HepG2 (cell line): ENCODE measurements around the gene CEP104. TPM values are rescaled to one million over a fixed set of nuclear protein-coding genes. Genes with fewer than 3 reads are reported as not detected.

Experiments used
- ATF4 ChIP-seq, 2 experiments: fragments of 450-650 bp in 1 of 2; sonication (generic) in 1 of 2; formaldehyde crosslinking; IDR thresholded peaks; 2 replicates each; pipeline versions ENCODE4 v1.5.0 to v1.8.0; 2020 to 2022; ENCODE audit warnings: mild to moderate bottlenecking in 1 of 2, missing genetic modification reagents in 1 of 2
- CENPT ChIP-seq: sonication (generic); formaldehyde crosslinking; IDR thresholded peaks from 2 replicates; pipeline ENCODE4 v1.8.0; 2022; ENCODE audit warnings: low read depth, mild to moderate bottlenecking, moderate library complexity, missing genetic modification reagents
- CERS6 ChIP-seq: sonication (generic); formaldehyde crosslinking; IDR thresholded peaks from 2 replicates; pipeline ENCODE4 v1.5.0; 2020; ENCODE audit warnings: missing genetic modification reagents
- ETV5 ChIP-seq: IDR thresholded peaks from 2 replicates; pipeline ENCODE4 v1.6.1; 2018; ENCODE audit warnings: missing biosample characterization, missing genetic modification reagents, inconsistent platforms, borderline replicate concordance
- FOXP1 ChIP-seq, 2 experiments: fragments of 450-650 bp in 1 of 2; IDR thresholded peaks; 2 replicates each; pipeline ENCODE4 v1.6.1; 2017 to 2018; ENCODE audit warnings: antibody characterized with exemption in 1 of 2
- KAT7 ChIP-seq: IDR thresholded peaks from 2 replicates; pipeline ENCODE4 v1.6.1; 2018; ENCODE audit warnings: borderline replicate concordance, missing compliant biosample characterization
- KDM2A ChIP-seq: sonication (generic); formaldehyde crosslinking; IDR thresholded peaks from 2 replicates; pipeline ENCODE4 v1.4.0; 2020; ENCODE audit warnings: low read depth, missing genetic modification reagents, borderline replicate concordance
- KDM6A ChIP-seq: IDR thresholded peaks from 2 replicates; pipeline ENCODE4 v1.6.1; 2016; ENCODE audit warnings: low read depth
- MBNL3 ChIP-seq: fragments of 250-450 bp; sonication (Bioruptor Pico); conservative IDR thresholded peaks from 2 replicates; pipeline ENCODE4 v1.8.0; 2022; ENCODE audit warnings: mild to moderate bottlenecking, inconsistent platforms
- PLRG1 ChIP-seq: fragments of 450-650 bp; conservative IDR thresholded peaks from 2 replicates; pipeline ENCODE4 v1.6.1; 2016
- POLR2AphosphoS2 ChIP-seq: IDR thresholded peaks from 2 replicates; pipeline ENCODE4 v1.6.1; 2011; ENCODE audit warnings: low read depth, low read length, improper control_type of control experiment
- POLR2AphosphoS5 ChIP-seq: IDR thresholded peaks from 2 replicates; pipeline ENCODE4 v1.6.1; 2012; ENCODE audit warnings: low read depth, low read length
- POLR2G ChIP-seq: fragments of 200-400 bp; formaldehyde crosslinking; IDR thresholded peaks from 2 replicates; pipeline ENCODE4 v1.6.1; 2018; ENCODE audit warnings: mild to moderate bottlenecking, low read depth, low read length, moderate library complexity
- REST ChIP-seq, 2 experiments: IDR thresholded peaks; 2 replicates each; pipeline ENCODE4 v1.6.1; 2011 to 2012; ENCODE audit warnings: low read length in 2 of 2, borderline replicate concordance in 1 of 2, low read depth in 1 of 2, mild to moderate bottlenecking in 1 of 2, moderate library complexity in 1 of 2
- TBL1XR1 ChIP-seq: fragments of 150-350 bp; IDR thresholded peaks from 2 replicates; pipeline ENCODE4 v1.6.1; 2014; ENCODE audit warnings: borderline replicate concordance, low read length; ENCODE audit not compliant: partially characterized antibody
- TBP ChIP-seq: sonication (generic); formaldehyde crosslinking; IDR thresholded peaks from 2 replicates; pipeline ENCODE4 v1.5.0; 2020; ENCODE audit warnings: missing genetic modification reagents
- ZBTB1 ChIP-seq: sonication (generic); formaldehyde crosslinking; IDR thresholded peaks from 2 replicates; pipeline ENCODE4 v1.4.0; 2020; ENCODE audit warnings: missing genetic modification reagents, borderline replicate concordance
- ZEB1 ChIP-seq: IDR thresholded peaks from 2 replicates; pipeline ENCODE4 v1.6.1; 2012; ENCODE audit warnings: mild to moderate bottlenecking, low read depth, inconsistent platforms; ENCODE audit not compliant: insufficient replicate concordance
- ZNF124 ChIP-seq: sonication (generic); formaldehyde crosslinking; IDR thresholded peaks from 2 replicates; pipeline ENCODE4 v1.4.0; 2020; ENCODE audit warnings: missing genetic modification reagents
- ZNF180 ChIP-seq: sonication (generic); formaldehyde crosslinking; IDR thresholded peaks from 2 replicates; pipeline ENCODE4 v1.4.0; 2020; ENCODE audit warnings: low read depth, missing genetic modification reagents, borderline replicate concordance
- ZNF362 ChIP-seq: sonication (generic); formaldehyde crosslinking; IDR thresholded peaks from 2 replicates; pipeline ENCODE4 v1.4.0; 2020; ENCODE audit warnings: missing genetic modification reagents, mild to moderate bottlenecking, borderline replicate concordance
- ZNF570 ChIP-seq: sonication (generic); formaldehyde crosslinking; IDR thresholded peaks from 2 replicates; pipeline ENCODE4 v1.4.0; 2020; ENCODE audit warnings: mild to moderate bottlenecking, missing genetic modification reagents, borderline replicate concordance
- ZNF670 ChIP-seq: sonication (generic); formaldehyde crosslinking; IDR thresholded peaks from 2 replicates; pipeline ENCODE4 v1.8.0; 2022; ENCODE audit warnings: mild to moderate bottlenecking, missing genetic modification reagents, borderline replicate concordance
- ZNF782 ChIP-seq: sonication (generic); formaldehyde crosslinking; IDR thresholded peaks from 2 replicates; pipeline ENCODE4 v1.4.0; 2020; ENCODE audit warnings: missing genetic modification reagents, mild to moderate bottlenecking, borderline replicate concordance
- ZSCAN20 ChIP-seq: sonication (generic); formaldehyde crosslinking; IDR thresholded peaks from 2 replicates; pipeline ENCODE4 v1.4.0; 2020; ENCODE audit warnings: missing genetic modification reagents, mild to moderate bottlenecking, borderline replicate concordance
- polyA plus RNA-seq, 8 experiments: library from polyadenylated mRNA; depleted of rRNA in 3 of 8; stranded (reverse) in 7 of 8; unstranded in 1 of 8; fragments of >200 nt; fragmentation: Illumina TruSeq in 4 of 8; extraction: Trizol in 4 of 8; gene quantifications; 2 replicates each; pipeline versions ENCODE4 v1.2.1 to v1.2.3, GENCODE V29; 2011 to 2016; ENCODE audit warnings: low read depth in 4 of 8, missing spikeins in 1 of 8, mixed read lengths in 1 of 8; ENCODE audit not compliant: insufficient read depth in 1 of 8
- total RNA-seq, 5 experiments: library from RNA; depleted of rRNA; stranded (reverse); fragments of >200 nt; fragmentation: Illumina TruSeq; extraction: Trizol; gene quantifications; 2 replicates each; pipeline ENCODE4 v1.2.3, GENCODE V29; 2016; ENCODE audit warnings: low read depth in 1 of 5

CEP104 gene
- total and polyA plus RNA-seq, 2 of the 13 experiments (the other 11 are each of a cell fraction or from before 2014, with no cell fraction given): 20.4 to 30.1 TPM

DNA sequence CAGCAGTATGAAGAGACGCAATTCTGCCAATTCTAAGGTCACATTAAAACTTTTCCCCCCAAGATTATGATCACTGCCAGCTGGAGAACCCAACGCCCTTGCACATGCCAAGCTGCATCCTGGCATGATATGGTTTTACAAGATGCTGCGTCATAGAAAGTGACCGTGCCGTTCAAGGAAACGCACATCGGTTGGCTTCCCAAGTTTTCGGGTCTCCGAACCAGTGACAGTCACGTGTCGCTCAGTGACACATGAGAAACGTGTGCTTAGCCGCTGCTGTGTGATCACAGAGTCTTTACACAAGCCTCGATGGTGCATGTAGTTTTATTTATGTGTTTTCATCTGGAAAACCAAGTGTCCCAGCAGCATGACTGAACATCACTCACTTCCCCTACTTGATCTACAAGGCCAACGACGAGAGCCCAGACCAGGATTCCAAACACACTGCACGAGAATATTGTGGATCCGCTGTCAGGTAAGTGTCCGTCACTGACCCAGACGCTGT, 77.0 kb downstream of the CEP104 start (continued):
- TF ChIP-seq REST (IDR thresholded peaks at IDR 0.05; ENCODE audit: borderline replicate concordance in 1 of 2, low read depth in 1 of 2, low read length in 2 of 2) (no peak), ZNF180 (CRISPR knock-in tag) (no peak), POLR2AphosphoS5 (peak; percentile 19; the same call in 1 of the 2 replicates), TBL1XR1 (no peak), TBP (no peak), ZNF362 (no peak), CERS6 (no peak), KAT7 (CRISPR knock-in tag) (no peak), ZSCAN20 (CRISPR knock-in tag) (no peak), PLRG1 (no peak), ETV5 (CRISPR knock-in tag) (no peak), CENPT (no peak), ZNF570 (CRISPR knock-in tag) (no peak), ATF4 (CRISPR knock-in tag; IDR thresholded peaks at IDR 0.05) (no peak), FOXP1 (IDR thresholded peaks at IDR 0.05) (no peak), FOXP1 (CRISPR knock-in tag; IDR thresholded peaks at IDR 0.05) (no peak), KDM2A (peak; percentile 11; the same call in 1 of the 2 replicates), ZBTB1 (CRISPR knock-in tag) (no peak), ZNF670 (CRISPR knock-in tag) (no peak), POLR2AphosphoS2 (no peak), ZEB1 (no peak), ZNF782 (no peak), KDM6A (no peak), POLR2G (peak; percentile 40; the same call in 1 of the 2 replicates), MBNL3 (CRISPR knock-in tag) (no peak), ZNF124 (CRISPR knock-in tag) (no peak)
